Astrocyte (in vitro differentiated cells and primary cell): Measurements from ENCODE around the gene FLYWCH1.

ENCODE experiments used
- EZH2 ChIP-seq: IDR thresholded peaks from 2 replicates; pipeline ENCODE4 v1.6.1; 2012; ENCODE audit warnings: mild to moderate bottlenecking, low read length, inconsistent platforms; ENCODE audit not compliant: insufficient read depth
- TF ChIP-seq, protein P1 (sequence below): IDR thresholded peaks from 2 replicates; pipeline ENCODE4 v1.5.1; 2011; ENCODE audit warnings: low read depth, mild to moderate bottlenecking, inconsistent platforms, low read length, moderate library complexity; ENCODE audit not compliant: insufficient read depth

- TF ChIP-seq, protein P1, sequence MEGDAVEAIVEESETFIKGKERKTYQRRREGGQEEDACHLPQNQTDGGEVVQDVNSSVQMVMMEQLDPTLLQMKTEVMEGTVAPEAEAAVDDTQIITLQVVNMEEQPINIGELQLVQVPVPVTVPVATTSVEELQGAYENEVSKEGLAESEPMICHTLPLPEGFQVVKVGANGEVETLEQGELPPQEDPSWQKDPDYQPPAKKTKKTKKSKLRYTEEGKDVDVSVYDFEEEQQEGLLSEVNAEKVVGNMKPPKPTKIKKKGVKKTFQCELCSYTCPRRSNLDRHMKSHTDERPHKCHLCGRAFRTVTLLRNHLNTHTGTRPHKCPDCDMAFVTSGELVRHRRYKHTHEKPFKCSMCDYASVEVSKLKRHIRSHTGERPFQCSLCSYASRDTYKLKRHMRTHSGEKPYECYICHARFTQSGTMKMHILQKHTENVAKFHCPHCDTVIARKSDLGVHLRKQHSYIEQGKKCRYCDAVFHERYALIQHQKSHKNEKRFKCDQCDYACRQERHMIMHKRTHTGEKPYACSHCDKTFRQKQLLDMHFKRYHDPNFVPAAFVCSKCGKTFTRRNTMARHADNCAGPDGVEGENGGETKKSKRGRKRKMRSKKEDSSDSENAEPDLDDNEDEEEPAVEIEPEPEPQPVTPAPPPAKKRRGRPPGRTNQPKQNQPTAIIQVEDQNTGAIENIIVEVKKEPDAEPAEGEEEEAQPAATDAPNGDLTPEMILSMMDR: no peak
- no peak for TF ChIP-seq EZH2
Observed at GRCh38 chr16:2988590-2989099, 76.9 kb downstream of the FLYWCH1 start.
